HG03039 (cell line): ENCODE measurements around the gene KIF1A.

Experiments used
- ATAC-seq: cut with Tn5 transposase; IDR thresholded peaks from one replicate; pipeline ENCODE4 v1.9.1; 2021; ENCODE audit warnings: mild to moderate bottlenecking, moderate library complexity; ENCODE audit not compliant: unreplicated experiment

Gene KIF1A

DNA sequence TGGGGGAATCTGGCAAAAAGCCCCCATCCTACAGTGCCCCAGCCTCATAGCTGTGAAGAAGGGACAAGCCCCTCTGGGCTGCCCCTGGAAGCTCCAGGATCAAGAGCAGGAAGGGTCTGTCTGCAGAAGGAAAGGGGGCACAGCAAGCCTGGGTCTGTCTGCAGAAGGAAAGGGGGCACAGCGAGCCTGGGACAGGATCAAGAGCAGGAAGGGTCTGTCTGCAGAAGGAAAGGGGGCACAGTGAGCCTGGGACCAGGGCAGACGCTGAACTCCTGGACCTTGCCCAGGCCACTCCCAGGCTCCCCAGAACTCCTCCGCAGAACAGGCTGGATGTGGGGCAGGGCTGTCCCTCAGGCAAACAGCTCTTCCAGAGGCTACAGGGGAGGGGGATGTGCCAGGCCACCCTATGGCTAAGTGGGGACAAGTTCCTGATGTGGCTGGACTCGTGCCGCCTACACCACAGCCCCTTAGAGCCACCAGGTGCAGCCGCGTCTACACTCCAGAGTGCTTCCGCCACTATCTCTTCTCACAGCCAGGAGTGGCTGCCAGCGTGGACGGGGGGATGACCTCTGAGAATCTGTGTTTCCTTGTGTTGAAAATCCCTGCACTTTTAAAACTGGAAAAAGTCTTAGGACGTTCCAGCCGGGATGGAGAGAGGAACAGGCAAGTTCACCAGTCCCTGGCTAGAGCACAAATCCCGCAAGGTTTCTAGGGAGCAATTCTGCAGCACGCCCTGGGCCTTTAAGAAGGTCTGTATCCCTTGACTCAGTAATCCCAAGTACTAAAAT, 20.8 kb downstream of the KIF1A start:
- no peak for ATAC-seq

DNA sequence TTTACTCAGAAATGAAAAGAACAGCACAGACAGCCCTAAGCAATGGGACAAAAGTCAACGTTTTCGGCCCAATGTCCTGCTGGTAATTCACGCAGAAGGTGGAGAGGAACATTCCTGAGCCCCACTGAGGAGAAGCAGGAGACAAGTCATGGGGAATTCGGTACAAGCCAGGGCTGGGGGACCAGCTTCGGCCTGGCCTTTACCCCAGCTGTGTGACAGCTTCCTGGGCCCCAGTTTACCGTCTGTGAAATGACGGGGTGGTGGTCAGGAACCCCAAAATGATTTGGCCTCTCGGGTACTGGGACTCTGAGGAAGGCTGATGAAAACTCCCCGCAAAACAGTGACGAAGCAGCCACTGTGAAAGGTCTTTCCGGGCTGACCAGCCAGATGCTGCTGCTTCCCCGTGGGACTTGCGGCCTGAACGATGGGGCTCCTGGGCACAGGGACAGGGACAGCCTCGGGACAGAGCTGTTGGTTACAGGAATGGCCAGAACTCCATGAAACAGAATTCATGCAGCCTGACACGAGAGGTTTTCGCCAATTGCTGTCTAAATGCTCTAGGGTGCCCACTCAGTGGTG, 21.6 kb downstream of the KIF1A start:
- ATAC-seq = no peak

DNA sequence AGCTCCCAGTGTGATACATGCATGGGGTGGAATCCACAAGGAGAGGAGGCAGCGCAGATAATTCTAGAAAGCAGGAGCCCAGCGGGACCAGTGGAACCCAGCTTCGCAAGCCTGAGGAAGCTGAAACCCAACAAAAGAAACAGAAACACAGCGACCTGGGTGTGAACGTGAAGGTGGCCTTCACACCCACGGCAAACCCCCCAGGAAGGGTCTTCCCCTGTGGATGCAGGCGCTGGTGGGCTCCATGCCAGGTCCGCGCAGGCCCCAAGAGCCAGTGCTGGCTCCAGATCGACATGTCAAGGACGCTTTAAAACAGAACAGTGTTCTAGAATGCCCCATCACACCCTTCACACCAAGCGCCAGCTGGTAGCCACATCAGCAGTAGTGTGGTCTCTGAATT, 22.1 kb downstream of the KIF1A start:
- no peak for ATAC-seq

DNA sequence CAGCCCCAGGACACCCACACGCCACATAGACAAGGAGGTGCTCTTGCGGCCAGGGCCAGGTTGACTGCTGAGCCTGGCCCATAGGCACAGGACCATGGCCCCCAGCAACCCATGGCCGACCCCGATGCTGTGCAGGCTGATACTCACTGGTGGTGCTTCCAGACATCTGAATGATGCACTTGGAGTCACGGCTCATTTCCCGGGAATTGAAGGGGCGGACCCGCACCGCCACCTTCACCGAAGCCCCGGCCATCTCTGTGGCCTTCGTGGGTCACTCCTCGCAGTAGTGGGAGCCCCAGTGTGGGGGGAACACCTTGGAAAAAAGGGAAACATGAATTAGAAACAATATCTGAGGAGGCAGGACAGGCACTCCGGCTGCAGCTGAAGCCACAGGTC, 22.5 kb downstream of the KIF1A start:
- ATAC-seq = no peak

DNA sequence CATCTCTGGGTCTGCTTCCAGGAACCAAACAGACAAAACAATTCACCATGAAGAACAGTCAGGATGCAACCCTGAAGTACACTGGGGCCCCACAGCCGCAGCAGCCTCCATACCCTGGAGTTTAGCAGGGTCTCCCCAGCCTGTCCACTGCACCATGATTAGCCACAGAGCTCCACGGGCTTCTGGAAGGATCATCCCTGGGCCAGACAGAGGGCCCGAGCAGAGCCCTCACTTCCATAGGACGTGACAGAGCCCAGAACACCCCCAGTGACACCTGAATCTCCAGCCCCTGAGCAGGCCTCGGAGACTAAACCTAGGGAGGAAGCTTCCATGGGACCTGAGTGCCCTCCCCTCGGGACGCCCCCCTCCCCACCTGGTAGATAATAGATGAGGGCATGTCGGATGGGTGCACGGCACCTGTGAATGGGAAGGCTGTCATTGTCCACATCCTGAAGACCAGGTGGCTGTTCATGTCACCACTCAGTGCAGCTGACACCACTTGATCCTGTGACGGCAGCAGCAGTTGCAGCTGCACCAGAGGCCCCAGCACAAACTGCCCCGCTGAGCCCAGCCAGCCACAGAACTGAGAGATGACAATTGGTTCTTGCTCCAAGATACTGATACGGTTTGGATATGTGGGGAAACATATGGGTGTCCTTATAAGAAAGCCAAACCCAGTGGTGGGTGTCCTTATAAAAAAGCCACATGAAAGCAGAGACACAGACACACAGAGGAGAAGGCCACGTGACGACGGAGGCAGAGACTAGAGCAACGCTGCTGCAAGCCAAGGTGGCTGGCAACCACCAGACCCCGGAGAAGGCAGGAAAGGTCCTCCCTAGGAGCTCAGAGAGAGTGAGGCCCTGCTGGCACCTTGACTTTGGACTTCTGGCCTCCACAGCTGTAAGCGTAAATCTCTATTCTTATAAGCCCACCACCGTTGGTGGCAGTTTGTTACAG, 23.2 kb downstream of the KIF1A start:
- ATAC-seq = no peak

DNA sequence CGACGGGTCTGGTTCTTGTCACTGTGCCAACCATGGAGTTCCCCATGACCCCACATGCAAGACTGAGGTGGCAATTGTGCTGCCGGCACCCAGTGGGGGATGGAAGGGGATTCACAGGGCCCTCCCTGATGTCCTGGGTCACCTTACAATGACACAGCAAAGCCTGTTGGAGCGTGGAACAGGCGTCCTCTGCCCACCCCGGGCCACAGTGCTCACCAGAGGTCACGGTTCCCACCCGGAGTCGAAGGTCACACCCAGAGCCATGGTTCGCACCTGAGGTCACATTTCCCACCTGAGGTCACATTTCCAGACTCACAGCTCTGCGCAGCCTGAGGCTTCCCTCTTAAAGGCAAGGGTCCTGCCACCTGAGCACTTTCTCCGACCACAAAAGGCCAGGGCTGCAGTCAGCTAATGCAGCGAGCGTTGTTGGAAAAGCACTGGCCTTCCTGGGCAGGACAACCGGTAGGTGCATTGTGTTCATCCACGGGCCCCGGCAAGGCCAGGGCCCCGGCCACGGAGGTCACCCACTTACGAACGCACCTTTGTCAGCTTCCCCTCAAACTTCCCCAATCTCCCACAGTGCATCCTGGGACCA, 24.0 kb downstream of the KIF1A start:
- no peak for ATAC-seq

DNA sequence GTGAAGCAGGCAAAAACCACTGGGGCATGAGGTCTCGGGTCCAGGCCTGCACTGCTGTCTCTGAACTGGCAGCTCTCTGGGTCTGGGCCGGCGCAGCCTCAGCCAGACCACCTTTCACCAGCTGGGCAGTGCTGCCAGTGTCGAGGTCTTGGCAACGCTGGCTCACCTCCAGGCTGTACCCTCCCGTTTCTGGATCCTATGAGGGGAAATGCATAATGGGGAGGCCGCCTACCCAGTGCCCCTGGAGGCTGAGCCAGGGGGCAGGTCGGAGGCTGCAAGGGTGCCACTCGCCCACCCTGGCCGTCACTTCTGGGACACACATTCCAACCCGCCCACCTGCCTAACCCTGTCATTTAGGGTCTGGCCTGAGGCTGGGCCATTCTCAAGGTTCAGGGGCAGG, 24.6 kb downstream of the KIF1A start:
- no peak for ATAC-seq

DNA sequence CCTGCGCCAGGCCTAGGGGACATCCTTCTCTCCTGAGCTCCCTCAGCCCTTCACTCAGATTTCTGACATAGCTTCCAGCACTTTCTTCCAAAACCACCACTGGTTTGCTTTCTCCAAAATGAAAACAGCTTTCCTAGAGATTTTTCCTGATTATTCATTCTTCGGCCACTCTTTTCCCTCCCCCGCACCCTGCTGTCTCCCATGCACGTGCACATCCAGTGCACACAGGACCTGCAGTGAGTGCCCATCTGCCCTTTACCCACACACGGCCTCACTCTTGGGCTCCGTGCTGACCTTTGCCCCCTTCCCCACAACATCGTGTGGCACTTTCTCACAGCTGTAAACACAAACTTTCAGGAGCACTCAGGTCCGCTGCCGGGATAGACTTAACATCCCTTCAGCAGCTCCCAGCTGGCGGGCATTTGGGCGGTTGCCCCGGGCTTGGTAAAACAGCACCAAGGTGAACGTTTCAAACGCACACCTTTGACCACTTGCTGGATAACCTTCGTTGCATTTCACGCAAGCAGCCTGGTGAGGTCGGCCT, 25.8 kb downstream of the KIF1A start:
- no peak for ATAC-seq

DNA sequence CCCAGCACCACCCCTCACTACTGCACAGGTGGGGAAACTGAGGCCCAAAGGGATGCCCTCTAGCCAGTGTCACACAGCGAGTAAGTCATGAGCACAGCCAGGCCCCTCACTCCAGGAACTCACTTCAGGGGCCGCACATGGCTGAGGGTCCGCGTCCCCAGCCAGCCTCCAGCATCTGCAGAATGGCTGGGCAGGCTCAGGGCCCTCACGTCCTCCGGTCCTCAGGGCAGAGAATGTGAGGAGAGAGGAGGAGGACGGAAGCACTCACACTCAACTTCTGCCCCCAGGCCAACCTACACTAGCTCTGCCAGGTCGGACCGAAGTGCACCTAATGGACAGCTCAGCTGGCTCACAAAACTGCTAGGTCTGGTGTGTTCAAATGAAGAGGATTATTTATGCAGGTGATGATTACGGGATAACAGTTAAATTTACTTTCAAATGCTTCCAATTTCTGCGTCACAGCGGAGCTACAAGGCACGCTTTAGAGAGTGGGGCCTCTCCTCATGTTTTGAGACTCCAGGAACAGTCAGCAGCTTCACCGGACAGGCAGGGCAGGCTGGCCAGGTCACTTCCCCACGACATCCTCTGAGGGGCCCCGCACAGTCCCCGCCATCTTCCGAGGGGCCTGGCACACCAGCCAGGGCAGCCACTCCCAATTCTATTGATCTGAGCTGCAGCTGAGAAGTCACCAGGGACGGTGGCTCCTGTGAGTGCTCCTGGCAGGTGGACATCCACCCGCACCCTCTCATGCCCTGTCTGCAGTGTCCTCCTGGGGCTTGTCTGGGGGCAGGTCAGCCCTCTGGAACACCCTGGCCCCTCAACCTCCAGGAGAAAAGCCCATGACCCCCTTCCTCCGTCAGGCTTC, 26.5 kb downstream of the KIF1A start:
- ATAC-seq = no peak

DNA sequence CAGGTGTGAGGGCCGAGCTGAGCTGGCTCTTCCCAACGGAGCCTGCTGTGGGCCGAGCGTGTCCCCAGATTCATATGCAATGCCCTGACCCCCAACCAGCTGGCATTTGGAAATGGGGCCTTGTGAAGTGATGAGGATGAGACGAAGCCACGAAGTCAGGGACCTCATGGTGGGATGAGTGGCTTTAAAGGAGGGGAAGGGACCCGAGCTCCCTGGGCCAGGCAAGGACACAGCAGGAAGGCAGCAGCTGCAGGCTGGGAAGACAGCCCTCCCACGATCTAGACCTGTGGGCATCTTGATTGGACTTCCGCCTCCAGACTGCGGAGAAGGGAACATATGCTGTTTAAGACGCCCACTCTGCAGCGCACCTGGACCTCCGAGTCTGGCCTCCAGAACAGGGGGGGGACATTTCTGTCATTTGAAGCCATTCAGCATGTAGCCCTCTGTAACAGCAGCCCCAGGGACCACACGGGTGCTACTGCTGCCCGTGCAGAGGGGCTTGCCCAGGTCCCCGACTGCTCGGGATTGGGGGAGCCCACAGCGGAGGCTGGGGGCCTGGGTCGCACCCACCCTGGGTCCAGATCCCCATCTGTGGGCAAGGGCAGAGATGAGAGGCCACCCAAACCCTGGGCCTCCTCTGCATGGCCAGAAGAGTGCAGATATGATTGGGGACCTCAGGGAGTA, 27.2 kb downstream of the KIF1A start:
- no peak for ATAC-seq

DNA sequence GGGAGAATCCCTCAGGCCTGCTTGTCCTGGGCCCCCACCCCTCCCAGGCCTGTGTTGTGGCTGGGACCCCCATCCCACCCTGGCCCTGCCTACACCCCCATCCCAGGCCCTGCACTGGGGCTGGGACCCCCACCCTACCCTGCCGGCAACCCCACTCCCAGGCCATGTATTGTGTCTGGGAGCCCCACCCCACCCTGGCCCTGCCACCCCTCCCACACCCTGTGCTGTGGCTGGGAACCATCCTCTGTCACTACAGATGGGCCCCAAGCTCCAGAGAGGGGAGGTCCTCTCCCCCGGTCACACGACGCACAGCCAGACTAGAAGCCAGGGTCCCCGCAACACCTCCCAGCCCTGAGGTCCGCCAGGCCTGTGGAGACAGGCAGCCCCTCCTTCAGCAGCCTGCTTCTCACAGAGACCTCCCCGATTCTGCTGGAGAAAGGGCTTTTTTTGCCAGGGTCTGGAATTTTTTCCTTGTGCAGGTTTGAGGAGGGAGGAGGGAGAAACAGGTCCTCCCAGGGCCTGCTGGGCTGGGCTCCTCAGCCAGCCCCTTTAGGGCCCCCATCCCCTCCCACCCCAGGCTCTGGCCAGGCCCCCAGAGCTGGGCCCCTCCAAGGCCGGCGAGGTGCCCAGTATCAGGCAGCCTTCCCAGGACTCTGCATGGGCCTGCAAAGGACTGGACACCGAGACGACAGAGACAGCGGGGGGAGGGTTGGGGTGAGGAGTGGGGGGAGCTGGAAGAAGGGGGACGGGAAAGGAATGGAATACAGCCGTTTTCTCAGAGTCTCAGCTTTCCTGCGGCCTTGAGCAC, 28.0 kb downstream of the KIF1A start:
- ATAC-seq = no peak

DNA sequence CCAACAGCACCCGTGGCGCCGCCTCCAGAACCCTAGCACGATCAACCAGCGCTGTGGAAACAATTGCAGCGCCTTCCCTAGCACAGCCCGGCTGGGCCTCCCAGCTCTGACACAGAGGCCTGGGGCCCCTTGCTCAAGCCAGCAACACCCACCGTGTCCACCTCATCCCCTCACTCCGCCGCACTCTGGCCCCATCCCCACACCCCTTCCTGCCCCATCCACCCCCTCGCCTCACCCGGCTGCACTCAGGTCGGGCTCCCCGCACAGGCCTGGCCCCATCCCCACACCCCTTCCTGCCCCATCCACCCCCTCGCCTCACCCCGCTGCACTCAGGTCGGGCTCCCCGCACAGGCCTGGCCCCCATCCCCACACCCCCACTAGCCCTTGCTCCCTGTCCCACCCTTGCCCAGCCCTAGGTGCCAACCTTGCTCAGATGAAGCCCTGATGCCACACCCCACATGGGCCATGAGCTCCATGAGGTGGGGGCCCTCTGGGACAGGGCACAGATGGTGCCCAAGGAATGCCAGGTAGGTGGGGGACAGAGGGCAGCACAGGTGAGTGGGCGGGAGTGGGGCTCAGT, 28.7 kb downstream of the KIF1A start:
- no peak for ATAC-seq

DNA sequence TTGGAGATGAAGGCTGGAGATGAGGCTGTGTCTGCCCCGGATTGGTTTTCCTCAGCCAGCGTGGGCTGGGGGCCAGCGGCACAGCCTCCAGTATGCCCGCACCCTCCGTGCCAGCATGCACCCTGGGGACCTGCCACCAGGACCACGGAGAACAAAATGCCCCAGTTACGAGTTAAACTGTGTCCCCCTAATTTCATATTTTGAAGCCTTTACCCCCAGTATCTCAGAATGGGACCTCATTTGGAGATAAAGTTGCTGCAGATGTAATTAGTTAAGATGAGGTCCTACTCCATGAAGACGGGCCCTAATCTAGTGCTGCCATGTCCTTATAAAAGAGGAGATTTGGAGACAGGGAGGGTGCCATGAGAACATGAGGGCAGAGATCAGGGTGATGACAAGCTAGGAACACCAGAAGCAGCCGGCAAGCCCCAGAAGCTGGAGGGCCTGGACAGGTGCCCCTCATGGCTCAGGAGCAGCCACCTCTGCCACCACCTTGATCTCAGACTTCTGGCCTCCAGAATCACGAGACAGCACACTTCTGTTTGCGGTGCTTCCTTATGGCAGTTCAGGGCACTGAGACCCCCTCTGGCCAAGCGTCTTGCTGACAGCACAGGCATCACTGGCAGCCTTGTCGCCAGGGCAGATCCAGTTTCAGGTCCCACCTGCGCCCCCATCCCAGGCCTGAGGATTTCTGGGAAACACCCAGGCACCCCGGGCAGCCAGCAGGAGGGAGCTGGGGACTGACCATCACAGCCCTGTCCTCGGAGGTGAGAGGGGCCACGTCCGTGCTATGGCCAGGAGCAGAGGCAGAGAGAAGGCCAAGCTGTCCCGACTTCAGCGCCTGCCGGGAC, 29.4 kb downstream of the KIF1A start:
- ATAC-seq = no peak

DNA sequence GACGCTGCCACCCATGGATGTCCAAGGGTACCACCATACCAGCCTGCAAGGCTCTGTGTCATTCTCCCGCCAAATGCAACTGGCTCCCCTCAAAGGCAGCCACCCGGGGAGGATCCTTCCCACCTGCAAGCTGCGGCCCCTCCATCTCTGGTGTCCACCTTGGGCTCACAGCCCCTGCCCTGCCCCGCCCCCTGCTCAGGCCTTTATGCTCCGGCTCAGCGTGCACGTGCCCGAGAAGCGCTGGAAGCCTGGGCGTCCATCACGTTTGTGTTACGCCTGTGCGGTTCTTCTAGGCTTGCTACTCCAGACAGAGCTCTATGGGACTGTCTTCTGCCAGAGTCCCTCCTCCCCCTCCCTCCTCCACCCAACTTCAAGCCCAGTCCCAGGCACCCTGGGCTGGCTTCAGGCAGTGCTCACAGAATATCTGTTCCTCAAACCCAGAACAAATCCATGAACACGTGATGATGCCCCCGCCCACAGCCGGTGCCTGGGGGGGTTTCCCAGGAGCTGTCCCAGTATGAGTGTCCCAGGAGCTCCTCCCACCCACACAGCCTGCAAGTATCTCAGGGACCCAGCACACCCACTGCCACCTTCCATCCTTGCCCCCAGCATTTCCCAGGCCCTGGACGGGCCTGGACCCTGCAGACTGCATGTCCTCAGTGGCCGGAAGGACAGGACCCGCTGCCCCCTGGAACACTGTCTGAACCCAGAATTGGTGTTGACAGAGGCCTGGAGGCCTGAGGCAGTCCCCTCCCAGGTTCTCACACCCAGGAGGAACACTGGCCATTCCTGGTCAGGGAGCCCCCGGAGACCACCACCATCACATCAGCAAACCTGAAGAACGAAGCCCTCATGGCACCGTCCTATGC, 30.3 kb downstream of the KIF1A start:
- no peak for ATAC-seq

DNA sequence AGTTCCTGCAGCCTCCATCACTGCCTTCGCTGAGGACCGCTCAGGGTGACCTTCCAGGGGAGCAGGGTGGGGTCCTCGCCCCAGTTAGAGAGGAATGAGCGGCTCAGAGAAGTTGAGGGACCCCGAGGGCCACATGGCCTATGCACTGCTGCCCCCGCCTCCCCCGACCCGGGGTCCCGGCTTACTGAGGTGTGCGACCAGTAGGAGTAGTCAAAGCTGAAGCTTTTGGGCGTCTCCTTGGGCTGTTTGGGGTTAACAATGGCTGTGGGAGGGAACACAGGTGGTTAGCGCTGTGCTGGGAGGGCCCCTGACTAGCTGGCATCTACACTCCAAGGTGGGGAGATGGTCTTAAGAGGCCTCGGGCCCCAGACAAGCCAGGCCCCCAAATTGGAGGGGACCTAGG, 31.0 kb downstream of the KIF1A start:
- ATAC-seq = no peak

DNA sequence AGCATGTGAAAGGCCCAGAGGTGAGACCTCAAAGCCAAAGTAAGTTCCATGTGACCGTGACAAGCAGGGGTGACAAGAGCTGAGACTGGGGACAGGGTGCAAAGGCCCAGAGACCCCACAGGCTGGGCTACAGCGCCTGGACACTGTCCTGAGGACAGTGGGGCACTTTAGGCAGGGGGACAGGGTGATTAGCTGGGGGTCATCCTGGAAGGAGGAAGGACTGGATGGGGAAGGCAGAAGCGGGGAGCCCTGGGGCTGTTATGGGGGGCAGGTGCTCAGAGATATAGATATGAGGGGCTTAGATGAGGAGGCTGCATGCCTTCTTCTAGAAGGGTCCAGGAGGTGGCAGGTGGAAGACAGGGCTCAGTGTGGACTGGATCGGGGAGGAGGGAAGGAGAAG, 31.5 kb downstream of the KIF1A start:
- ATAC-seq = no peak
